GM19372 (cell line): ENCODE results near the gene UBE3C.
"Not testable (repeated sequence)": the region's sequence is repeated elsewhere in the genome, so short reads cannot be mapped to it uniquely, and the experiment has no call there.

Experiments used
- ATAC-seq: cut with Tn5 transposase; IDR thresholded peaks from one replicate; pipeline ENCODE4 v1.9.1; 2021; ENCODE audit warnings: mild to moderate bottlenecking, low read depth, moderate library complexity; ENCODE audit not compliant: unreplicated experiment

The UBE3C gene

DNA sequence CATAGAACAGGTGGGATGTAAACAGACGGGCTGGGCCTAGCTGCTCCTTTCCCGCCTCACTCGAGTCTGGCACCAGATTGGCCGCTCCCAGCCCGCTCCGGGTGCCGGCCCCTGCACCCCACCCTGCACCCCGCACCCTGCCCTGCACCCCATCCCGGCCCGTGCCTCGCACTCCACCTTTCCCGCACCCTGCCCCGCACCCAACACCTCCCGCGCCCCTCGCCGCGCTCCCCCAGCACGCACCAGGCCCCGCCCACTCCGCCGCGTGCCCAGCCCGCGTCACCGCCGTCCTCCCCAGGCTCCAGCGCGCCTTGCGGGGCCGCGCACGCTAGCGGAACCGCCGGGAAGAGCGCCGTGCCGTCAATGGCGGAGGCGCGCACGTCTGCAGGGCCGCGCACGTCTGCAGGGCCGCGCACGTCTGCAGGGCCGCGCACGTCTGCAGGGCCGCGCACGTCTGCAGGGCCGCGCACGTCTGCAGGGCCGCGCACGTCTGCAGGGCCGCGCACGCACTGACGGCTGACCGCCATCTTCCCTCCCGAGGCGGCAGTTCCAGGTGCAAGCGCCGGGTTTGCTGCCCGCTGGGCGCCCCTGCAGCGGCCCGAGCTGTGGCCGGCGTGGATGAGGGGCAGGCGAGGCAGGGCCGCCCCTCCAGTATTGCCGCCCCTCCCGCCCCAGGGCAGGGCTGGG, at the start of gene UBE3C:
Gene UBE3C (plus strand): TSS at position 503 of the 687 bp plus-strand sequence. CDS start 347 bp downstream, outside the sequence.
- peak; percentile 77 for ATAC-seq

DNA sequence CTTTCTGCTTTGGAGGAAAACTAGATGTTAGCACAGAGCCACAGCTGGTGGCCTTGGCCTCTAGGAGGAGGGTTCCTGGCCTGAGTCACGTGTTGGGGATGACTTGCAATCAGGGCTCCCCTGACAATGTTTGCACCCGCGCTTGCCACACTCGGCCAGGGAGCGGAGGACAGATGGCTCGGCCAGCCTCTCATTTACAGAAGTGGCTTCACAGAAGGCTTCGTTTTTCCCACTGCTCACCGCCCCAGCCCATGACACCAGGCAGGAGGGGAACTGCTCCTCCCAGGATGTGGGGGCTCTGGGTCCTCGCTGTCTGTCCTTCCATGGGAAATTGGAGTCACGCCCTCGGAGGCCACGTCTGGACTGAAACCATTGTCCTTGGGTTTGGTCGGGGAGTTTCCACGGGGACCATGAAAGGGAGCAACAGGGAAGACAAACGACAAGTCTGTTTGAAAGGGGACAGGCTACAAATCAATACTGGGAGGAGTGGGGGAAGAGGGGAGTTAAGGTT, 49.6 kb upstream of the UBE3C start:
- ATAC-seq = no peak

DNA sequence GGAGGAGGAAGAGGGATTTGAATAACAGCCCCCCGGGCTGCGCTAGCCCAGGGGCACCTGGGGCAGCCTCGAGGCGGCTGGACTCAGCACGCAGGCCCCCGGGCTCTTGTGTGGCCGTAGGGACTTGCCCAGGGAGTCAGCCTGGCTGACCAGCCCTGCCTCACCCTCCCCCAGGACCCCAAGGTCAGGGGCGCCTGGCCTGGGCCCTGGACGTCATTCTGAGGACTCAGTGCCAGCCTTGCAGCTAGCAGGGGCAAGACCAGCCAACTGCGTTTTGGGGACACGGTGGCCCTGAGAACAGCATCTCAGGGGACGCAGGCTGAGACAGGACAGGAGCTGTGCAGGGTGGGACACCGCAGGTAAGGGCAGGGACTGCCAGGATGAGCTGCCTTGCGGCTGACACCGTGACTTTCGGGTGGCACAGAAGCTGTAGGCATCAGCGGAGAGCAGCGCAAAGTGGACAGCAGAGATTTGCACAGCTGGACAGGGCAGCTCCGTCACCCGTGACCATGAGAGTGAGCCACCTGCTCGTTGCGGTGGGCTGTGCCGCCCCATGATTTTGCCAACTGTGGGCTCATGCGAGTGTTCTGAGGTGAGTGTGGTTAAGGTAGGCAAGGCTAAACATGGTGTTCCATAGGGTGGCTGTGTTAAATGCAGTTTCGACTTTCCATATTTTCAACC, 48.1 kb upstream of the UBE3C start:
- no peak for ATAC-seq

DNA sequence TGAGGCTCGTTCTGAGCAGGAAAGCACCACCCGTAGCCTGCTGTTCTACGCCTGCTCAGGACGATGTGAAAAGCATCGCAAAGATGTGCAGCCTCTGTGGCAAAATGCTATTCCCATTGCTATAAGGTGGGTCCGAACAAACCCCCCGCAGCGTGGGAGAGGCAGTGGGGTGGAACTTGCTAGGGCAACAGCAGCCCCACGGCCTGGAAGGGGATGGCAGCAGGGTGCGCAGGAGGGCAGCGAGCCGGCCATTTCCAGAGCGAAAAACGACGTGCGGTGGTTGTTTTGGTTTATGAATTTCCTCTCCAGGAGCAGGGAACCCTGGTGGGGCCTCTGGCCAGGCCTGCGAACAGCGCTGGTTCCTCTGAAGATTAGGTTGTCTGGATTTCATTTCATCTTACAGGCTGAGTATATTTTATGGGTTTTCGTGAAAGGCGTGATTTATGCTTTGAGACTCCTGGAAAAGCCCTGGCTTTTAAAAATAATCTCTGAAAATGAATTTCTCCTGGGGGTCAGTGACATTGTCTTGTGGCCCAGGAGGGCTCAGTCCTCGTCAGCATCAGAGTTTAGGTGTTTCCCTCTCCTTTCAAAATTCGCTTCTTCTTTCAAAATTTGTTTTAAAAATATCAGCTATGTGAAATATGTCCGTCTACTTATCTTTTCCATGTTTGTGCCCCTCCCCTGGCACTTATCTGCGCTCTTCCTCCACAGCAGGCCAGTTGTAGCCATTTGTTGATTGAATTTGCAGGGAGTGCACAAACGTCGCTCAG, 42.3 kb upstream of the UBE3C start:
- no peak for ATAC-seq

DNA sequence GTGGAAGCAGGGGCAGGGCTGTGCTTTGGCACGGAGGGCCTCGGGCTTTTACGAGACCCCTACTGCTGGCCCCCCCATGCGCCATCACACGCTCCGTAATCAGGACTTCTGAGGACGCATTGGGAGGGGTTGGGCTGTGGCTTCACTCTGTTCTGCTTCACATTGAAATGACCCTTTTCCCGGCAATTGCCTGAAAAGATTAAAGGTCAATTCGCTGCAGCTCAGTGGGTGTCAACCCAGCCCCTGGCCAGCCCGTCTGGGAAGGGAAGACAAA, 41.7 kb upstream of the UBE3C start:
- ATAC-seq = no peak

DNA sequence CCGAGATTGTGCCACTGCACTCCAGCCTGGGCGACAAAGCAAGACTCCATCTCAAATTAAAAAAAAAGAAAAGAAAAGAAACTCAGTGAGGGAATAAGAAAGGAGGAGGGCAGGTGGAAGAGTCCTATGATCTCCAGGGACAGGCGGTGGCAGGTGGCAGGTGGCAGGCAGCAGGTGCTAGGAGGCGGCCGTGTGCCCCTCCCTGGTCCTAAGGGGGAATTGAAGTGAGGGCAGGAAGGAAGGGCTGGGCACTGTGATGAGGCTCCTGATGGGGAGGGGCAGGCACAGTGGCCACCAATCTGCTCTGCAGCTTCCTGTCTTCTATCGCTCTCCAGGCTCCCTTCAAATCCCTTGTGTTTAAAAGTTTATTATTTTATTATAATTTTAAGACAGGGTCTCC, 41.2 kb upstream of the UBE3C start:
- ATAC-seq = no peak

DNA sequence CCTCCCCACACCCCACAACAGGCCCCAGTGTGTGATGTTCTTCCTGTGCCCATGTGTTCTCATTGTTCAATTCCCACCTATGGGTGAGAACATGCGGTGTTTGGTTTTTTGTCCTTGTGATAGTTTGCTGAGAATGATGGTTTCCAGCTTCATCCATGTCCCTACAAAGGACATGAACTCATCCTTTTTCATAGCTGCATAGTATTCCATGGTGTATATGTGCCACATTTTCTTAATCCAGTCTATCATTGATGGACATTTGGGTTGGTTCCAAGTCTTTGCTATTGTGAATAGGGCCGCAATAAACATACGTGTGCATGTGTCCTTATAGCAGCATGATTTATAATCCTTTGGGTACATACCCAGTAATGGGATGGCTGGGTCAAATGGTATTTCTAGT, 38.7 kb upstream of the UBE3C start:
- ATAC-seq = not testable (repeated sequence)

DNA sequence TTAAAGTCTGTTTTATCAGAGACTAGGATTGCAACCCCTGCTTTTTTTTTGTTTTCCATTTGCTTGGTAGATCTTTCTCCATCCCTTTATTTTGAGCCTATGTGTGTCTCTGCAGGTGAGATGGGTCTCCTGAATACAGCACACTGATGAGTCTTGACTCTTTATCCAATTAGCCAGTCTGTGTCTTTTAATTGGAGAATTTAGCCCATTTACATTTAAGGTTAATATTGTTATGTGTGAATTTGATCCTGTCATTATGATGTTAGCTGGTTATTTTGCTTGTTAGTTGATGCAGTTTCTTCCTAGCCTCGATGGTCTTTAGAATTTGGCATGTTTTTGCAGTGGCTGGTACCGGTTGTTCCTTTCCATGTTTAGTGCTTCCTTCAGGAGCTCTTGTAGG, 35.1 kb upstream of the UBE3C start:
- ATAC-seq = not testable (repeated sequence)

DNA sequence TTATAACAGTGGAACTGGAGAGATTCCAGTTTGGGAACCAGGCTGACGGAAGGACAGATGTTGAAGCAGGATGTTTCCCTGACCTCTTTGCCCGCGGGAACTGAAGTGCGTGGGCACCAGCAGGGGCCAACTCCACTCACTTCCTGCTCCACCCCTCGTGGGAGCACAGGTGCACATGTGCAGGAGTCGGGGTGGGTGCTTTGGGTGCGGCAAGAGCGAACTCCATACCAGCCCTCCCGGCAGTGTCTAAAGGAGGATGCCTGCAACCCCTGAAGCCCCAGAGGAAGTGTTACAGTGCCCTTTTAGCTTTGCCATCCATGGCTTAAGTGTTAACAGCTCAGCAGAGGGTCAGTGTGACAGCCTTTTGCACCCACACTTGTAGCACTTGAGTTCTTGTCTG, 27.4 kb upstream of the UBE3C start:
- no peak for ATAC-seq

DNA sequence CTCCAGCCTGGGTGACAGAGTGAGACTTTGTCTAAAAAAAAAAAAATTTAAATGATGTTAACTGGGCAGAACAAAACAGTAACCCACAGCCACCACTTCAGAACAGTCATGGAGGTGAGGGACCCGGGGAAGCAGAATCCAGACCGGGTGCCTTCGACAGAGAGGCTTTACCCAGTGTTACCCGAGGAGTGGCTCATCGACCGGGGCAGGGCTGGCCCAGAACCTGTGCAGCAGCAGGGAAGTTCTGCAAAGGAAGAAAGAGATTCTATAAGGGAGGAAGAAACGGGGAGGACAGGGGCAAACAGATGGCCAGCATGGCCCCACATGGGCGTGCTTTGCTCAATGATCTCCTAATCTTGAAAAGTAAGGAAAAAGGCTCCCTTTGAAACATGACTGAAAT, 26.0 kb upstream of the UBE3C start:
- no peak for ATAC-seq

DNA sequence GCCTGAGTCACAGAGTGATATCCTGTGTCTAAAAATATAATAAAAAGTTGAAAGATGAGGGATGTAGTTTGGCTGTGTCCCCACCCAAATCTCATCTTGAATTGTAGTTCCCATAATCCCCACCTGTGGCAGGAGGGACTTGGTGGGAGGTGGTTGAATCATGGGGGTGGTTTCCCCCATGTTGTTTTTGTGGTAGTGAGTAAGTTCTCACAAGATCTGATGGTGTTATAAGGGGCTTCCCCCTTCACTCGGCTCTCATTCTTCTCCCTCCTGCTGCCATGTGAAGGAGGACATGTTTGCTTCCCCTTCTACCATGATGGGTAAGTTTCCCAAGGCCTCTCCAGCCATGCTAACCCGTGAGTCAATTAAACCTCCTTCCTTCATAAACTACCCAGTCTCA, 25.1 kb upstream of the UBE3C start:
- no peak for ATAC-seq

DNA sequence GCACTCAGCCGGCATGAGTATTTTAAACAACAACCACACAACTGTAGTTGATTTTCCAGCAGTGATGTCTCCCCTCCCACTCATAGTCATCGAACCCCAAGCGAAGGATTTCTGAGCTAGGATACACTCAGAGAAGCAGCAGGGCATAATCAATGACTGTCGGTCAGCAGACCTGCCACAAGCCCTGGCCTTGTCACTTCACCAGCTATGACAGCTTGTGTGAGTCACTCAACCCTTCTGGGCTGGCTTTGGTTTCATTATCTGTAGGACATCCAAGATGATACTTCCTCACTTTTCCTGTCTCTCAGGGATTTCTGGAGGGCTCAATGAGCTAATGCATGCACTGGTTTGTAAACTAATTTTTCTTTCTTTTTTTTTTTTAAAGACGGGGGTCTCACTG, 22.0 kb upstream of the UBE3C start:
- no peak for ATAC-seq

DNA sequence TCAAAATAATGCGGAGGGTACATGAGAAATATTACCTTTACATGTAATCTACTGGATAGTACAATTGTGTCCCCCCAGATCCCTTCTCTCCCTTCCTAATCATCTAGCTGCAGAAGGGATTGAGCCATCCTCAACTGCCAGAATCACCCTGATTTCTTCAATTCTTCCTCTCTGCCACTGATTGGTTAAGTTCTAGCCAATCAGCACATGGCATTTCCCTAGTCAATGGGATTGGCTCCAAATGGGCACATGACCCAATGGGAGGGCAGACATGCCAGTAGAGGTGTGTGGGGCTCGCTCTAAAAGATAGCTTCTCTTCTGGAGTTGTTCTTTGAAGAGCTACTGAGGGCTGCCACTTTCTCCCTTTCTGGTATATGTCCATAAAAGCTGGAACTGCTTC, 20.9 kb upstream of the UBE3C start:
- ATAC-seq = no peak

DNA sequence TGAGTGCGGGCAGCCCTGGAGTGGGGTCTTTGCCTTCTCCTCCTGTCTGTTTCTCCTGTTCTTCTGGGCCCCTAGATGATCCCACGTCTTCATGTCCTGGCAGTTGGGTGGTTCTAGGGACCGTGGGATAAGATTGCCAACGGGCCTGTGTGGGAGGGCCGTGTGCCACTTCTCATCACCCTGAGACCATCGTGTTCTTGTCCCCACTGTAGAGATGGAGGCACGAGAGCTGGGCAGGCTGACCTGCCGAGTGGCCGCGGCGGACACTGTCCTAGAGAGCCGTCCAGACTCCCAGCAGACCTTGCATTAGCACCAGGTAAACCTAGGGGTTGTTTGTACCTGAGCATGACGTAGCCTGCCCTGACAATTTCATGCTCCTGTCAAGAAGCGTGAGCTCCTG, 18.5 kb upstream of the UBE3C start:
- no peak for ATAC-seq

DNA sequence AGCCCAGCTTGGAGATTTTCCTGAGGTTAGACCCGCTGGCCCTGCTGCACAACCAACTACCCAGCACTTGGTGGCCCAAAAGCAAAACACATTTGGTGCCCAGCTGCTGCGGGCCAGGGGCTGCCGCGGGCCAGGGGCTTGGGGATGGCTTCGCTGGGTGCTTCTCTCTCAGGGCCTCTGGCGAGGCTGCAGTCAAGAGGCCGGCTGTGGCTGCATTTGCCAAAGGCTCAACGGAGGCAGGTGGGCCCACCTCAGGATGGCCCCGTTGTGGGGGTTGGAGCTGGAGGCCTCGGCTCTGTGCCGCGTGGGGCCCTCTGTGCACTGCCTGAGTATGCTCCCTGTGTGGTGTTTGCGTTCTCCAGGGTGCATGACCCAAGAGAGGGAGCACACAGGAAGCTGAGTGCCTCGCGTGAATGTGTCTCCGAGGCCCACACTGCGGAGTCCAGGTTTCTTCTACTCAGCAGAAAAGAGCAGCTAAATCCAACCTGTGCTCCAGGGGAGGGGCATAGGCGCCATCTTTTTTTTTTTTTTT, 17.5 kb upstream of the UBE3C start:
- ATAC-seq = no peak

DNA sequence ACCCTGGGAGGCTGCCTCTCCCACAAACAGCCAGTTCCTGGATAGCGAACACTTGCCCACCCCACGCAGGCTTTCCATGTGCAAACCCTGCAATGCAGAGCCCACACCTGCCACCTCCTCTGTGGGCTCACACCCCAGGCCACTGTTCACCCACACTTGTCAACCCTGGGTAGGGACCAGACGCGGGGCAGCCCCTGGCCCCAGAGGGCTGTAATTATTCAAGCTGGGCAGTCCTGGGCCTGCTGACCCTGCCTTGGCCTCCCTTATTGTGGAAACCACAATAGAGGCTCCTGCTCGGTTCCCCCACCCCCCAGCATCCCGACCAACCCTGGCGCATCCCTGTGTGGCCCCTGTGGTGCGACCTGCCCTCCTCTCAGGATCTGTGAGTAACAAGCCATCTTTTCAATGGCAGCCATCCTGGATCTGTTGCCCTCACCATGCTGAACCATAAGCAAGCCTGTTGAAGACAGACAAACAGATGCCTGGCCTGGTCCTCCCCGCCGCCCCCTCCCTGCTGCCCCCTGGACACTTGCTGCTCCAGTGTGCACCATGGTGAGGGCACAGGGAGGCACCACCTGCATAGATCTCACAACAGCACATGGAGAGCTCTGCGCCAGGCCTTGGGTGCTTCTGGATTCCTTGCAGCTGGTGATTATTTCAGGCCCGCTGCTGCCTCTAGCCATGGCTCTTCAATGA, 15.8 kb upstream of the UBE3C start:
- no peak for ATAC-seq

DNA sequence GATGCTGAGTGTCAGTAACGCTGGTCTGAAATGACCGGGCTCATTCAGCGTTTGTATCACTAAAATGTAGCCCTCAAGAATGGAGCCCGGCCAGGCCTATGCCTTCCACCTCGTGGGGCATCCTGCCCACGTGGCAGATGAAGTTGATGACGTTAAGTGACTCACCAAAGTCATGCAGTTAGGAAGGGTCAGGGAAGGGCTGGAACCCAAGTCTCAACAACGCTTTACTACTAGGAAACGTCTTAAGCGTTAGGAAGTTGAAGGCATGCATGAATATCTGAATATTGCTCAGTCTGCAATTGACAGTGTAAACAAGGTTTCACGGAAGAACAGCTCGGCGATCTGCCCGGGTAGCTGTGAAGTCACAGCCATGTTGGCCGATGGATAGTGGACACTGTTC, 14.0 kb upstream of the UBE3C start:
- no peak for ATAC-seq

DNA sequence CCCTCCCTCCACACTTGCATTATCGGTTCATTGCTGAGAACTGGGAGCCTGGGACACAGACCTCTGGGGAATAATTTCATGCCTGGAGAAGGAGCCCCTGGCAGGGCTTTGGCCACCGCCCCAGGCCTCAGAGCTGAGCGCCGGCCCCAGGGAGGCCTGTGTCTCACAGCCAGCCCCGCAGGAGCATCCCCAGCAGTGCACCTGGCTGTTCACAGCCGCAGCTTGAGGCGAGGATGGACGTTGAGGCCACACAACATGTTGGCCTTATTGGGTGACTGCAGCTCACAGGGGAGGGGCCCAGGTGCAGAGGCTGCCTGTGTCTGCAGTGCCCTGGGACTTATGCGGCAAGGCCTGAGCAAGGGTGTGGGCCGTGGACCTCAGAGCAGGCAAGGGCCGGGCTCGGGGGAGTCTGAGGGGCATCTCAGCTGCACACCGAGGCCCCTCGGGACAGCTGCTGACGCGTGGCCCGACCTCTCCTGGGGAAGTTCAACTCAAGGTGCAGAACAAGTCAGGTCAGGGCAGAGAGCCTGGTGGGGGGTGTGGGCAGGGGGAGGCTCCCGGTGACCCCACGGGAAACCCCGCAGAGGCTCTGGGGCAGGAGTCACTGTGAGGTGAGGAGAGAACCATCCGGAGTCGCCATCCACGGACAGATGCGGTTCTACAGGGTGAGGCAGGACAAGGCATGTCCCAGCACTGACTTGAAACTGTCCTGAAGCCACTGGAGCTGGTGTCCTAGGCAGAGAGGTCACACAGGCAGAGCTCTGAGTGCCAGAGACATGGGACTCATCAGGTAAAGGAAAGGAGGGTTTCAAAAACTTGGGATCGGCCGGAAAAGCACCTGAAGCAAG, 13.1 kb upstream of the UBE3C start:
- no peak for ATAC-seq

DNA sequence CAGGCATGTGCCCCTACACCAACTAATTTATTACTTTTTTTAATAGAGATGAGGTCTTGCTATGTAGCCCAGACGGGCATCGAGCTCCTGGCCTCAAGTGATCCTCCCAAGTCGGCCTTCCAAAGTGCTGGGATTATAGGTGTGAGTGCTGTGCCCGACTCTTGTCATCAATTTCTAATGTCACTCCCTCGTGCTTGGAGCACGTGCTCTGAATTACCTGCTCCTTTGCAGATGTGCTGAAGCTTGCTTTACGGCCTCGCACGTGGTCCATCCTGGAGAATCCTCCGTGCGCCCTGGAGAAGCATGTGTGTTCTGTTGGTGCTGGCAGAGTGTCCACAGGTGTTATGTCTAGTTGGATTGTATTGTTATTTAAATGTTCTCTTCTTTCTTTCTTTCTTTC, 11.8 kb upstream of the UBE3C start:
- no peak for ATAC-seq

DNA sequence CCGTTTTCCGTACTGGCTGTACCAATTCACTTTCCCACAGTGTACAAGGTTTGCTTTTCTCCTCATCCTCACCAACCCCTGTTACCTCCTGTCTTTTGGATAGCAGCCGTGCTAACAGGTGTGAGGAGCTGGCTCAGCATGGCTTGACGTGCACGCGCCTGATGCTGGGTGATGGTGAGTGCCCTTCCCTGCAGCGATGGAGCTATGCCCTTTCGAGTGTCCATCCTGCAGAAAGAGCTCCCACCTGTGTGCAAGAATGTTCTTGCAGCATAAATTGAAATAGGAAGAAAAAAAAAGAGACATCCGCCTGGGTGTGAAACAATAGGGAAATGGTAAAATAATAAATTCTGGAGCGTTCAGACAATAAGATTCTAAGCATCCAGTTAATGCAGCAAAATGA, 9.5 kb upstream of the UBE3C start:
- no peak for ATAC-seq
